IMR-90 (cell line): ENCODE data around the gene KRTDAP. TPM values are rescaled to one million over a fixed set of nuclear protein-coding genes. Genes with fewer than 3 reads are reported as not detected.

ENCODE experiments used
- ATAC-seq: fragments of 200-7000 bp; cut with Tn5 transposase; 2 replicates; pipeline ENCODE4 v1.9.1; 2020; ENCODE audit warnings: low read depth, mild to moderate bottlenecking, moderate library complexity
- BruUV-seq: library from RNA; stranded (reverse); fragments of 400-500 nt; replicated peaks from 2 replicates; lab custom pipeline; 2021; lab: Mats Ljungman, UMichigan
- CTCF ChIA-PET: fragments of 300-600 bp; formaldehyde crosslinking; extraction: SDS; loops from one replicate; lab custom pipeline; 2021; ENCODE audit warnings: antibody characterized with exemption; lab: Yijun Ruan, JAX
- POLR2A ChIA-PET: fragments of 300-600 bp; sonication (Branson Sonifier 250); formaldehyde crosslinking; loops from one replicate; lab custom pipeline; 2022; ENCODE audit warnings: antibody characterized with exemption; ENCODE audit not compliant: unreplicated experiment; lab: Charles Lee
- DNase-seq: peaks from one replicate; pipeline ENCODE4 v3.0.0; 2013
- H2AFZ ChIP-seq: replicated peaks from 2 replicates; pipeline ENCODE3; 2013; ENCODE audit warnings: low read length, mild to moderate bottlenecking; ENCODE audit not compliant: poor library complexity
- H2AK5ac ChIP-seq: 2 replicates; pipeline ENCODE4 v1.6.1; 2013; ENCODE audit warnings: low read depth, low read length, inconsistent platforms
- H2AK9ac ChIP-seq: replicated peaks from 2 replicates; pipeline ENCODE3; 2013; ENCODE audit warnings: mild to moderate bottlenecking, low read depth, low read length, moderate library complexity; ENCODE audit not compliant: poor library complexity
- H2BK120ac ChIP-seq: 2 replicates; pipeline ENCODE4 v1.6.1; 2013; ENCODE audit warnings: low read depth, low read length, inconsistent platforms
- H2BK15ac ChIP-seq: 3 replicates; pipeline ENCODE4 v1.6.1; 2013; ENCODE audit warnings: low read depth, low read length, inconsistent platforms
- H2BK20ac ChIP-seq: 2 replicates; pipeline ENCODE4 v1.6.1; 2013; ENCODE audit warnings: low read depth, mild to moderate bottlenecking, inconsistent platforms, low read length, moderate library complexity
- H2BK5ac ChIP-seq: 2 replicates; pipeline ENCODE4 v1.6.1; 2013; ENCODE audit warnings: mild to moderate bottlenecking, low read depth, low read length, inconsistent platforms; ENCODE audit not compliant: poor library complexity, severe bottlenecking
- H3K14ac ChIP-seq: replicated peaks from 2 replicates; pipeline ENCODE4 v1.6.1; 2013; ENCODE audit warnings: low read depth, low read length, inconsistent platforms
- H3K18ac ChIP-seq: 2 replicates; pipeline ENCODE4 v1.6.1; 2013; ENCODE audit warnings: low read depth, low read length, control low read depth
- H3K23ac ChIP-seq: 2 replicates; pipeline ENCODE4 v1.6.1; 2013; ENCODE audit warnings: low read depth, low read length, inconsistent platforms
- H3K27ac ChIP-seq: 2 replicates; pipeline ENCODE4 v1.5.1; 2013; ENCODE audit warnings: mild to moderate bottlenecking, control low read depth, low read length; ENCODE audit not compliant: insufficient read depth
- H3K27me3 ChIP-seq: 2 replicates; pipeline ENCODE4 v1.6.1; 2013; ENCODE audit warnings: low read length; ENCODE audit not compliant: control insufficient read depth, insufficient read depth
- H3K36me3 ChIP-seq: 2 replicates; pipeline ENCODE4 v1.6.1; 2013; ENCODE audit warnings: low read length, mixed read lengths; ENCODE audit not compliant: control insufficient read depth, insufficient read depth
- H3K4ac ChIP-seq: 2 replicates; pipeline ENCODE4 v1.6.1; 2013; ENCODE audit warnings: low read depth, low read length, inconsistent platforms
- H3K4me1 ChIP-seq: 2 replicates; pipeline ENCODE4 v1.6.1; 2013; ENCODE audit warnings: low read length, mixed read lengths; ENCODE audit not compliant: control insufficient read depth, insufficient read depth
- H3K4me2 ChIP-seq: 2 replicates; pipeline ENCODE4 v1.6.1; 2013; ENCODE audit warnings: low read depth, mild to moderate bottlenecking, control low read depth, low read length, moderate library complexity
- H3K4me3 ChIP-seq: 2 replicates; pipeline ENCODE4 v1.5.1; 2013; ENCODE audit warnings: low read depth, mild to moderate bottlenecking, control low read depth, low read length, moderate library complexity; ENCODE audit not compliant: insufficient read depth
- H3K56ac ChIP-seq: 2 replicates; pipeline ENCODE4 v1.6.1; 2013; ENCODE audit warnings: low read length, inconsistent platforms; ENCODE audit not compliant: insufficient read depth; ENCODE audit errors: extremely low read depth
- H3K79me1 ChIP-seq, 2 experiments: 2 replicates each; pipeline ENCODE4 v1.6.1; 2013; ENCODE audit warnings: low read length in 2 of 2, inconsistent platforms in 1 of 2, low read depth in 1 of 2
- H3K9ac ChIP-seq: 2 replicates; pipeline ENCODE4 v1.6.1; 2013; ENCODE audit warnings: low read depth, low read length, control low read depth
- H3K9me1 ChIP-seq: 2 replicates; pipeline ENCODE4 v1.6.1; 2013; ENCODE audit warnings: low read length, inconsistent platforms; ENCODE audit not compliant: insufficient read depth
- H3K9me3 ChIP-seq: 2 replicates; pipeline ENCODE4 v1.6.1; 2013; ENCODE audit warnings: low read length; ENCODE audit not compliant: control insufficient read depth, insufficient read depth
- H4K20me1 ChIP-seq: 2 replicates; pipeline ENCODE4 v1.6.1; 2013; ENCODE audit warnings: low read length, inconsistent platforms; ENCODE audit not compliant: insufficient read depth
- H4K5ac ChIP-seq: 2 replicates; pipeline ENCODE4 v1.6.1; 2013; ENCODE audit warnings: mild to moderate bottlenecking, low read depth, low read length, control low read depth
- H4K8ac ChIP-seq, 2 experiments: 2 replicates each; pipeline ENCODE4 v1.6.1; 2013; ENCODE audit warnings: low read depth in 2 of 2, low read length in 2 of 2, control low read depth in 1 of 2, inconsistent platforms in 1 of 2
- H4K91ac ChIP-seq: 2 replicates; pipeline ENCODE4 v1.6.1; 2013; ENCODE audit warnings: low read depth, low read length, inconsistent platforms; ENCODE audit not compliant: insufficient read depth
- BHLHE40 ChIP-seq: fragments of 150-350 bp; IDR thresholded peaks from 2 replicates; pipeline ENCODE4 v1.6.1; 2016; ENCODE audit warnings: mild to moderate bottlenecking, low read depth, low read length
- CEBPB ChIP-seq: IDR thresholded peaks from 2 replicates; pipeline ENCODE4 v1.6.1; 2012; ENCODE audit warnings: low read depth, low read length, improper control_type of control experiment
- CHD1 ChIP-seq: IDR thresholded peaks from 2 replicates; pipeline ENCODE4 v1.6.1; 2012; ENCODE audit warnings: low read depth, low read length, improper control_type of control experiment
- FOS ChIP-seq: fragments of 150-350 bp; IDR thresholded peaks from 2 replicates; pipeline ENCODE4 v1.6.1; 2016; ENCODE audit warnings: low read depth, low read length
- MAFK ChIP-seq: IDR thresholded peaks from 2 replicates; pipeline ENCODE4 v1.6.1; 2012; ENCODE audit warnings: low read depth, low read length, improper control_type of control experiment
- RAD21 ChIP-seq: IDR thresholded peaks from 2 replicates; pipeline ENCODE4 v1.6.1; 2012; ENCODE audit warnings: low read length, improper control_type of control experiment
- RFX5 ChIP-seq: IDR thresholded peaks from 2 replicates; pipeline ENCODE4 v1.8.0; 2012; ENCODE audit warnings: low read depth, mild to moderate bottlenecking, low read length, moderate library complexity
- SMC3 ChIP-seq: fragments of 150-350 bp; IDR thresholded peaks from 2 replicates; pipeline ENCODE4 v1.6.1; 2016; ENCODE audit warnings: low read depth, mild to moderate bottlenecking, antibody characterized with exemption, low read length, moderate library complexity
- WGBS, 2 experiments: methylation state at CpG; one replicate each; pipeline versions ENCODE4 v1.1.5 to v1.1.7; 2013; ENCODE audit warnings: missing lambda C conversion rate in 2 of 2; ENCODE audit not compliant: insufficient read length in 1 of 2; ENCODE audit errors: extremely low coverage in 2 of 2; 5-methylcytosine and 5-hydroxymethylcytosine counted together
- dilution Hi-C: fragments of 300-500 bp; cut with HindIII; formaldehyde crosslinking; loops from one replicate; pipeline ENCODE4 v1.14.3; 2018; ENCODE audit warnings: low sequenced_read_pairs; ENCODE audit not compliant: unreplicated experiment
- in situ Hi-C: fragments of 300-500 bp; cut with MboI; formaldehyde crosslinking; loops from 3 replicates; pipeline ENCODE4 v1.14.3; 2019; ENCODE audit warnings: low sequenced_read_pairs, inconsistent platforms, mixed read lengths
- intact Hi-C: fragments of 100-400 bp; cut with micrococcal nuclease; formaldehyde crosslinking; loops from 2 replicates; pipeline ENCODE4 v1.10.0; 2022
- polyA plus RNA-seq, 3 experiments: library from polyadenylated mRNA; depleted of rRNA; stranded (reverse); fragments of >200 nt; gene quantifications; 2 replicates each; pipeline ENCODE4 v1.2.3, GENCODE V29; 2012; ENCODE audit warnings: low replicate concordance in 1 of 3
- total RNA-seq: library from RNA; depleted of rRNA; stranded (reverse); fragments of >200 nt; gene quantifications from 2 replicates; pipeline ENCODE4 v1.2.3, GENCODE V29; 2012
- TF ChIP-seq, protein P1 (sequence below): conservative IDR thresholded peaks from 2 replicates; pipeline ENCODE4 v1.5.1; 2012; ENCODE audit warnings: mild to moderate bottlenecking, low read depth, low read length, improper control_type of control experiment
- TF ChIP-seq, protein P2 (sequence below): fragments of 150-350 bp; IDR thresholded peaks from 2 replicates; pipeline ENCODE4 v1.6.1; 2016; ENCODE audit warnings: low read depth, mild to moderate bottlenecking, low read length, moderate library complexity, borderline replicate concordance

The KRTDAP gene
- total and polyA plus RNA-seq, 2 of the 4 experiments (the other 2 are of a cell fraction) = not detected

DNA sequence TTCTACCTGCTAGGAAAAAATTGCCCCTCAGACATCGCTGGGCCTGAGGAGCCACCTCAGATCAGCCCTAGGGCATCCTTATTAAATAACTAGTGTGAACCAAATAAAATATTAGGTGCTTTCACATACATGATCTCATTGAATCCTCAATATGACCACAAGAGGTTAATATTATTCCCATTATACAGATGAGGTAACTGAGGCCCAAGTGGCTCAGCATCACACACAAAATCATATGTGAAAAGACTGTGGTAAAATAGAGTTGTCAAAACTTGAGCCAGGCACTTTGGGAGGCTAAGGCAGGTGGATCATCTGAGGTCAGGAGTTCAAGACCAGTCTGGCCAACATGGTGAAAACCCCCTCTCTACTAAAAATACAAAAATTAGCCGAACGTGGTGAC is 26.0 kb upstream of the KRTDAP start:
- POLR2A ChIA-PET = no interaction called here

More for the DNA sequence above, 26.0 kb upstream of the KRTDAP start:
- no peaks in the 10 kb centered on the region for H3K36me3 ChIP-seq
- no peak overlapping the region for H4K91ac ChIP-seq
- TF ChIP-seq FOS (no peak), SMC3 (no peak), RAD21 (no peak), CEBPB (no peak), RFX5 (no peak), BHLHE40 (no peak), MAFK (no peak), CHD1 (no peak)
- TF ChIP-seq, protein P1, sequence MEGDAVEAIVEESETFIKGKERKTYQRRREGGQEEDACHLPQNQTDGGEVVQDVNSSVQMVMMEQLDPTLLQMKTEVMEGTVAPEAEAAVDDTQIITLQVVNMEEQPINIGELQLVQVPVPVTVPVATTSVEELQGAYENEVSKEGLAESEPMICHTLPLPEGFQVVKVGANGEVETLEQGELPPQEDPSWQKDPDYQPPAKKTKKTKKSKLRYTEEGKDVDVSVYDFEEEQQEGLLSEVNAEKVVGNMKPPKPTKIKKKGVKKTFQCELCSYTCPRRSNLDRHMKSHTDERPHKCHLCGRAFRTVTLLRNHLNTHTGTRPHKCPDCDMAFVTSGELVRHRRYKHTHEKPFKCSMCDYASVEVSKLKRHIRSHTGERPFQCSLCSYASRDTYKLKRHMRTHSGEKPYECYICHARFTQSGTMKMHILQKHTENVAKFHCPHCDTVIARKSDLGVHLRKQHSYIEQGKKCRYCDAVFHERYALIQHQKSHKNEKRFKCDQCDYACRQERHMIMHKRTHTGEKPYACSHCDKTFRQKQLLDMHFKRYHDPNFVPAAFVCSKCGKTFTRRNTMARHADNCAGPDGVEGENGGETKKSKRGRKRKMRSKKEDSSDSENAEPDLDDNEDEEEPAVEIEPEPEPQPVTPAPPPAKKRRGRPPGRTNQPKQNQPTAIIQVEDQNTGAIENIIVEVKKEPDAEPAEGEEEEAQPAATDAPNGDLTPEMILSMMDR = no peak
- TF ChIP-seq, protein P2, sequence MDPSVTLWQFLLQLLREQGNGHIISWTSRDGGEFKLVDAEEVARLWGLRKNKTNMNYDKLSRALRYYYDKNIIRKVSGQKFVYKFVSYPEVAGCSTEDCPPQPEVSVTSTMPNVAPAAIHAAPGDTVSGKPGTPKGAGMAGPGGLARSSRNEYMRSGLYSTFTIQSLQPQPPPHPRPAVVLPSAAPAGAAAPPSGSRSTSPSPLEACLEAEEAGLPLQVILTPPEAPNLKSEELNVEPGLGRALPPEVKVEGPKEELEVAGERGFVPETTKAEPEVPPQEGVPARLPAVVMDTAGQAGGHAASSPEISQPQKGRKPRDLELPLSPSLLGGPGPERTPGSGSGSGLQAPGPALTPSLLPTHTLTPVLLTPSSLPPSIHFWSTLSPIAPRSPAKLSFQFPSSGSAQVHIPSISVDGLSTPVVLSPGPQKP = no peak
- no peak overlapping the region for H2AK5ac ChIP-seq
- peaks cover 16% of the 10 kb centered on the region for H3K9me1 ChIP-seq
- H2BK120ac ChIP-seq = 0 out of 2 replicates have a peak overlapping the region, but pooled peaks have one; percentile 38
- intact Hi-C loops (no loop called here), dilution Hi-C loops (no loop called here), in situ Hi-C loops (no loop called here)
- H3K4me3 ChIP-seq = no peak overlapping the region
- peaks cover 16% of the 10 kb centered on the region; the same call in 1 of the 2 replicates for H3K27me3 ChIP-seq
- H2AFZ ChIP-seq = no peak overlapping the region
- H3K9me3 ChIP-seq = no peaks in the 10 kb centered on the region
- H3K4me2 ChIP-seq = no peak overlapping the region
- H3K23ac ChIP-seq = no peak overlapping the region
- peak overlapping the region; percentile 29; the same call in 1 of the 3 replicates for H2BK15ac ChIP-seq
- H3K9ac ChIP-seq = no peak overlapping the region
- no peak for ATAC-seq
- CTCF ChIA-PET = no interaction called here
- no peak overlapping the region for H4K5ac ChIP-seq
- no TSS peak for BruUV-seq
- H2BK20ac ChIP-seq = peak overlapping the region; percentile 59; the same call in 1 of the 2 replicates
- H3K27ac ChIP-seq = no peak overlapping the region
- H2BK5ac ChIP-seq = no peak overlapping the region
- peaks cover 12% of the 10 kb centered on the region for H3K4me1 ChIP-seq
- H3K79me1 ChIP-seq = 0 out of 4 replicates have a peak, but pooled peaks cover 0 to 3% of the 10 kb centered on the region in 2 experiments
- DNase-seq = no peak
- no peak overlapping the region for H3K18ac ChIP-seq
- H4K8ac ChIP-seq = no peak overlapping the region
- H3K4ac ChIP-seq = no peak overlapping the region
- H3K14ac ChIP-seq = no peak overlapping the region
- WGBS, 2 experiments = no CpG with 5 or more reads among the region's 3 CpGs
- no peak overlapping the region for H3K56ac ChIP-seq
- H4K20me1 ChIP-seq = no peaks in the 10 kb centered on the region
- no peak overlapping the region for H2AK9ac ChIP-seq
